Colonic mucosa (tissue), 4 donors: ENCODE results near the gene RAI14. TPM values are rescaled to one million over a fixed set of nuclear protein-coding genes. Genes with fewer than 3 reads are reported as not detected.
"Not testable (repeated sequence)": the region's sequence is repeated elsewhere in the genome, so short reads cannot be mapped to it uniquely, and the experiment has no call there.

ENCODE experiments used
- DNase-seq: peaks from one replicate; pipeline ENCODE4 v3.0.0-alpha.2; 2020
- H3K27ac ChIP-seq: fragments of 200-600 bp; one replicate; pipeline ENCODE4 v1.8.0; 2021
- H3K27me3 ChIP-seq: fragments of 200-600 bp; one replicate; pipeline ENCODE4 v1.8.0; 2021
- H3K36me3 ChIP-seq: fragments of 200-600 bp; one replicate; pipeline ENCODE4 v1.8.0; 2021
- H3K4me1 ChIP-seq: fragments of 200-600 bp; one replicate; pipeline ENCODE4 v1.8.0; 2021; ENCODE audit warnings: mild to moderate bottlenecking
- H3K4me3 ChIP-seq: fragments of 200-600 bp; one replicate; pipeline ENCODE4 v1.8.0; 2021
- H3K9ac ChIP-seq, 2 donors: one replicate each; pipeline ENCODE4 v1.7.0; 2013; ENCODE audit warnings: control low read depth in 2 of 2, low read depth in 2 of 2, low read length in 2 of 2
- H3K9me3 ChIP-seq: fragments of 200-600 bp; one replicate; pipeline ENCODE4 v1.8.0; 2021
- intact Hi-C: fragments of 100-400 bp; cut with DNase I; formaldehyde crosslinking; loops from one replicate; pipeline ENCODE4 v1.14.1; 2022
- total RNA-seq, 2 donors: library from RNA; stranded (reverse); fragmentation: NEBNext Ultra II Directional in 1 of 2; extraction: Animal tissue kit (Norgen Biotek cat#: 25700) in 1 of 2; gene quantifications; one replicate each; pipeline ENCODE4 v1.2.1, GENCODE V29; 2021
- TF ChIP-seq, protein P1 (sequence below): fragments of 200-600 bp; IDR thresholded peaks from one replicate; pipeline ENCODE4 v1.8.0; 2022; ENCODE audit warnings: antibody characterized with exemption, mild to moderate bottlenecking
- donor health status: healthy.
- donor health status: DM: no; HTN: no; CAD: no.
- donor health status: DM: no; HTN: no; CAD: no.

RAI14 gene
- total RNA-seq, 2 donors from 2014 or later = 15.9 to 25.7 TPM

DNA sequence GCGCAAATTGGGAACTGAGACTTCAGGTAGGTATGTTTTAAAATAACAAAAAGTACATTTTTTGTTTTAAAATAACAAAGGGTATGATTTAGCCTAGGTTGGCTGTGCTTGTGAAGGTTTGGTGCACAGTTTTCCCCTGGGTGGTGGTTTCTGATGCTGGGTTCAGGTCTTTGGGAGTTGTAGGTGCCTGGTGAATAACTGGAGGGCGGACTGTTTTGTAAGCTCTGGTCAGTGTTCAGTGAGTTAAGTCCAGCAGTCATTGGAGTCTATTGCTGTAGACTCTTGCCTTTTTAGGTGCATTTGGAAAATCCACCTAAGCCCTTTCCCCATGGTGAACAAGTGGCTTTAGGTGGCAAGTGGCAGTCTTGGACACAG lies 43.9 kb downstream of the RAI14 start:
- TF ChIP-seq, protein P1, sequence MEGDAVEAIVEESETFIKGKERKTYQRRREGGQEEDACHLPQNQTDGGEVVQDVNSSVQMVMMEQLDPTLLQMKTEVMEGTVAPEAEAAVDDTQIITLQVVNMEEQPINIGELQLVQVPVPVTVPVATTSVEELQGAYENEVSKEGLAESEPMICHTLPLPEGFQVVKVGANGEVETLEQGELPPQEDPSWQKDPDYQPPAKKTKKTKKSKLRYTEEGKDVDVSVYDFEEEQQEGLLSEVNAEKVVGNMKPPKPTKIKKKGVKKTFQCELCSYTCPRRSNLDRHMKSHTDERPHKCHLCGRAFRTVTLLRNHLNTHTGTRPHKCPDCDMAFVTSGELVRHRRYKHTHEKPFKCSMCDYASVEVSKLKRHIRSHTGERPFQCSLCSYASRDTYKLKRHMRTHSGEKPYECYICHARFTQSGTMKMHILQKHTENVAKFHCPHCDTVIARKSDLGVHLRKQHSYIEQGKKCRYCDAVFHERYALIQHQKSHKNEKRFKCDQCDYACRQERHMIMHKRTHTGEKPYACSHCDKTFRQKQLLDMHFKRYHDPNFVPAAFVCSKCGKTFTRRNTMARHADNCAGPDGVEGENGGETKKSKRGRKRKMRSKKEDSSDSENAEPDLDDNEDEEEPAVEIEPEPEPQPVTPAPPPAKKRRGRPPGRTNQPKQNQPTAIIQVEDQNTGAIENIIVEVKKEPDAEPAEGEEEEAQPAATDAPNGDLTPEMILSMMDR = no peak
- no peaks in the 10 kb centered on the region for H3K9me3 ChIP-seq
- no peak overlapping the region for H3K4me3 ChIP-seq
- intact Hi-C loops = no loop called here
- no peaks in the 10 kb centered on the region for H3K27me3 ChIP-seq
- DNase-seq = no peak
- no peaks in the 10 kb centered on the region for H3K36me3 ChIP-seq
- H3K27ac ChIP-seq = no peak overlapping the region
- no peaks in the 10 kb centered on the region for H3K4me1 ChIP-seq
- H3K9ac ChIP-seq = no peak overlapping the region

DNA sequence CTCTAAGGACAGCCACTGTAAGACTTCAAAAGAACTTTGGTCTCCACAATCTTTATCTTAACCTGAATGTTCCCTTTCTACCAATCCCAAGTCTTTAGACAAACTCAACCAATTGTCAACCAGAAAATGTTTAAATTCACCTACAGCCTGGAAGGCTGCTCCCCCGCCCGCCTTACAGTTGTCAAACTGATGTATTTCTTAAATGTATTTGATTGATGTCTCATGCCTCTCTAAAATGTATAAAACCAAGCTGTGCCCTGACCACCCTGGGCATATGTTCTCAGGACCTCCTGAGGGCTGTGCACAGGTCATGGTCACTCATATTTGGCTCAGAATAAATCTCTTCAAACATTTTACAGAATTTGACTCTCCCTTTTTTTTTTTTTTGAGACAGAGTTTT lies 45.3 kb downstream of the RAI14 start:
- H3K9ac ChIP-seq, H3K36me3 ChIP-seq, H3K4me3 ChIP-seq, H3K4me1 ChIP-seq, intact Hi-C loops, H3K27me3 ChIP-seq, H3K9me3 ChIP-seq, H3K27ac ChIP-seq, DNase-seq: not testable (repeated sequence)

DNA sequence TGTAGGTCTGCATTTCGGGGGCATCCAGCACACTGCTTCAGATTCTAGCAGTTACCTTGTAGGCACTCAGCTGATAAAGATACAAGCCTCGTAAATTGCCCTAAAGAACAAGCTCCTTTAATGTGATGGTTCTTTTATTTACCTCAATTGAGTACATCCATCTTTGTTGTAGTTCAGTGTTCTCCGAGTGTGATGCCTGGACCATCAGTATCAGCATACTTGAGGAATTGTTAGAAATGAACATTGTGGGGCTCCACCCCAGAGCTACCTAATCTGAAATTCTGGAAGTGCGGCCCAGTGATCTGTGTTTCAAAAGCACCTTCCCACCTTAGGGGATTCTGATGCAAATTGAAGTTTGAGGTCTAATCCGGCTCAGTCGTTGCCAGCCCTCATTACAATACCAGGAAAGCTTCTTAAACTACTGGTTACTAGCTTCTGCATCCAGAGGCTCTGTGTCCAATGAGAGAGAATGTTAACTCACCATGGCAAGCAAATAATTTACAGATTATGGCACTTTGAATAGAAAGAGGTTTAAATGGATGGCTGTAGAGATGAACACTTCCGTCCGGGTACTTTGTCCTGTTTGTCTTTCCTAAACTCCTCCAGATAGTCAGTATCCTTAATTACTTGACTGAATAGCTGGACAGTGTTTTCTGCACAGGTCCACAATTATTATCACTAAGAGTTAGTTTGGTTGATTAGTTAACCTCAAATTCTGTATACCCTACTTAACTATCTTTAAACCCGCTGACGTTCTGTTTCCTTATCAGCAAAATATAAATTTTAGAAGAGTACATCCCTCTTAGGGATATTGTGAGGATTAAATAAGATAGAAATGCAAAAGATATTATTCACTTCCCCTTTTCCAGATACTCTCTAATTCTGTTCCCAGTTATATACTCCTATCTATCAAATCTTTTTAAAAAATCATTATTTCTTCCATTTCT lies 47.9 kb downstream of the RAI14 start:
- TF ChIP-seq, protein P1 = no peak

DNA sequence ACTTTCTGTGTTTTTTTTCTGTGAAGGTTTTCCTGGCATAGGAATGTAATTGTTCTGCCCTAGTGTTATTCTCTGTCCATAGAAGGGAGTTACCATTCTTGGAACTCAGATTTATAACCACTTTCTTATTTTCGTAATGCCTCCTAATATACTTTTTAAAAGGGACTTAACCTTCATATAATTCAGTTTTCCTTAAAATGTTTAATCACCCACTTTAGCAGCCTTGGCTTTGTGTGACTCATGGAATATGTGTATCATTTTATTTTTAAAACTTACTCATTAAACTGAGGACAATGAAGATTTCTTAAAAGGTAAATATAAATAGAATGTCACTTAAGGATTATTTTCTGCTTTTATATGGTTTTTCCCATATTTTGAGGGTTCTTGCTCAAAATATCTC lies 50.0 kb downstream of the RAI14 start:
- H3K4me1 ChIP-seq = no peaks in the 10 kb centered on the region
- intact Hi-C loops = no loop called here
- no peaks in the 10 kb centered on the region for H3K9me3 ChIP-seq
- no peak overlapping the region for H3K27ac ChIP-seq
- H3K4me3 ChIP-seq = no peak overlapping the region
- TF ChIP-seq, protein P1 = no peak
- H3K27me3 ChIP-seq = no peaks in the 10 kb centered on the region
- no peak overlapping the region for H3K9ac ChIP-seq
- no peaks in the 10 kb centered on the region for H3K36me3 ChIP-seq
- DNase-seq = no peak

More for the DNA sequence above, 47.9 kb downstream of the RAI14 start:
- intact Hi-C loops = no loop called here
- H3K4me3 ChIP-seq = no peak overlapping the region
- no peak for DNase-seq
- no peaks in the 10 kb centered on the region for H3K27me3 ChIP-seq
- H3K9ac ChIP-seq = no peak overlapping the region
- no peak overlapping the region for H3K27ac ChIP-seq
- no peaks in the 10 kb centered on the region for H3K9me3 ChIP-seq
- H3K4me1 ChIP-seq = no peaks in the 10 kb centered on the region
- no peaks in the 10 kb centered on the region for H3K36me3 ChIP-seq

DNA sequence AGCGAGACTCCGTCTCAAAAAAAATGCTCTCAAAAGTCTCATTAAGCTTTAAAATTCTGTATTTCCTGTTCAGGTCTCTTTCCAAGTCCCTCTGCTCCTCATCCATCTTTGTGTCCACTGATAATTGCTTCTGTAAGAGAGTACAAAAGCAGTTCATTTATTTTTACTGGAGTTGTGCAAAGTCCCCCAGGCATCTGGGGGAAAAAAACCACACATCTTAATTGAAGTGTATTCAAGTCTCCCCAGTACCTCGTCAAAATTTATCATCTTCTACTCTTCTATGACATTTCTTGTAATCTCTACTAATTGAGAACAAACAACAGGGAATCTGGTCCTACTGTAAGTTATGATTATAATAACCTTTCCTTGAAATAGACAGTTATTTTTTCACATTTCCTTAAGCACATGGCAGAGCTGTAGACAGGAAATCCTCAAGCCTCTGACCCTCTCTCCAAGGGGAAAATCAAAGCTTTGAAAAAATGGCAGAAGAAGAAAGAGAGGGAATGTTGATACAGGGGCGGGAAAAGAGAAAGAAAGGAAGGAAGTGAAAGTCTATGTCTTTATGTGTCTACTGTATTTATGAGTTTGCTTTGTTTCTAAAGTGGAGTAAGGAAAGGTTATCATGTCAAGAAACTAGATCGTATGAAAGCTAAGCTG lies 51.5 kb downstream of the RAI14 start:
- intact Hi-C loops = no loop called here
- TF ChIP-seq, protein P1 = no peak
- H3K9me3 ChIP-seq = no peaks in the 10 kb centered on the region
- no peaks in the 10 kb centered on the region for H3K36me3 ChIP-seq
- no peaks in the 10 kb centered on the region for H3K4me1 ChIP-seq
- H3K9ac ChIP-seq = no peak overlapping the region
- H3K27me3 ChIP-seq = no peaks in the 10 kb centered on the region
- no peak for DNase-seq
- H3K4me3 ChIP-seq = no peak overlapping the region
- H3K27ac ChIP-seq = no peak overlapping the region

DNA sequence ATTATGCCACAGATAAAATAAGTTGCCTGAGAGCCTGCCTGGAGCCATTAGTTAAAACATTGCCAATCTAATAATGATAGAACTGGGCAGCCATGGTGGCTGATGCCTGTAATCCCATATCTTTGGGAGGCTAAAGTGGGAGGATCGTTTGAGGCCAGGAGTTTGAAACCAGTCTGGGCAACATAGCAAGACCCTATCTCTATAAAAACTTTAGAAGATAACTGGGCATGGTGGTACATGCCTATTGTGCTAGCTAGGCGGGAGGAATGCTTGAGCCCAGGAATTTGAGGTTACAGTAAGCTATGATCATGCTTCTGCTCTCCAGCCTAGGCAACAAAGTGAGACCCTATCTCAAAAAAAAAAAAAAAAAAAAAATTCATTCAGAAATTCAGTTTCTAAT lies 52.6 kb downstream of the RAI14 start:
- TF ChIP-seq, protein P1 = no peak
- Histone ChIP-seq H3K9me3 (no peaks in the 10 kb centered on the region), H3K36me3 (no peaks in the 10 kb centered on the region), H3K9ac (no peak overlapping the region), H3K27me3 (no peaks in the 10 kb centered on the region), H3K4me3 (no peak overlapping the region), H3K27ac (no peak overlapping the region), H3K4me1 (no peaks in the 10 kb centered on the region)
- intact Hi-C loops = no loop called here
- no peak for DNase-seq
